ENCODE measurements around the gene SLC17A2. TPM values are rescaled to one million over a fixed set of nuclear protein-coding genes. Genes with fewer than 3 reads are reported as not detected.

SLC17A2 gene
- total and polyA plus RNA-seq, 2 of the 4 experiments (the other 2 are of a cell fraction) = not detected

DNA sequence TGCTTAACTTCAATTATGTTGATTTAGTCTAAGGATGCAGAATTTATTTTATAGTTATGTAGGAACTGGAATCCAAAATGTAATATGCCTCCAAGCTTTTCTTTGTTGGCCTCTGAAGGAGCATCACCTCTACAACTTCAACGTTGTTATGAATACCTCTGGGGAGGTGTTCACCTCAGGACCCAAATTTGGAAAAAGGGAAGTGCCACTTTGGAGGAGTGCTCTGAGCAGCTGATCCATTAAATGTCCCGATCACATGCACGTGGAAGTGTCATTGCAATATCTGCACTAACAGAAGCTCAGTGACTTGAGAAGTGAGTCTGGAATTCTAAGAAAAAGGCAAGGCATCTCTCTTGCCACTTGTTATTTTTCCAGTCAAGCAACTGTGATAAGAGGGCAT, 34.2 kb downstream of the SLC17A2 start:
- H3K56ac ChIP-seq (ENCODE audit: extremely low read depth, insufficient read depth, low read length) = no peak overlapping the region
- H3K4me3 ChIP-seq (ENCODE audit: insufficient read depth, low read depth, low read length) = no peak overlapping the region
- no CpG with 5 or more reads among the region's 3 CpGs for WGBS, 2 experiments (ENCODE audit: extremely low coverage in 2 of 2, insufficient read length in 1 of 2)
- H2AK5ac ChIP-seq (ENCODE audit: low read depth, low read length) = no peak overlapping the region
- intact Hi-C loops (cut with micrococcal nuclease) = no loop called here
- H3K27me3 ChIP-seq (ENCODE audit: control insufficient read depth, insufficient read depth, low read length) = no peaks in the 10 kb centered on the region
- ATAC-seq (ENCODE audit: low read depth) (no peak), DNase-seq (no peak)
- TF ChIP-seq RCOR1 (IDR thresholded peaks at IDR 0.05; ENCODE audit: insufficient replicate concordance, low read length) (no peak), BHLHE40 (IDR thresholded peaks at IDR 0.05; ENCODE audit: low read depth, low read length) (no peak), FOS (IDR thresholded peaks at IDR 0.05; ENCODE audit: low read depth, low read length) (no peak), NFE2L2 (IDR thresholded peaks at IDR 0.05; ENCODE audit: low read depth, low read length) (no peak), CEBPB (IDR thresholded peaks at IDR 0.05; ENCODE audit: low read depth, low read length) (no peak), SMC3 (IDR thresholded peaks at IDR 0.05; ENCODE audit: low read depth, low read length) (no peak), MAZ (IDR thresholded peaks at IDR 0.05; ENCODE audit: borderline replicate concordance, low read depth, low read length) (no peak), RAD21 (IDR thresholded peaks at IDR 0.05; ENCODE audit: low read length) (no peak), CHD1 (IDR thresholded peaks at IDR 0.05; ENCODE audit: low read depth, low read length) (no peak), RFX5 (IDR thresholded peaks at IDR 0.05; ENCODE audit: low read depth, low read length) (no peak), MXI1 (IDR thresholded peaks at IDR 0.05; ENCODE audit: borderline replicate concordance, low read depth, low read length) (no peak), POLR2A (IDR thresholded peaks at IDR 0.05; ENCODE audit: low read depth, low read length) (no peak), MAFK (IDR thresholded peaks at IDR 0.05; ENCODE audit: low read depth, low read length) (no peak)
- TF ChIP-seq, protein P1, sequence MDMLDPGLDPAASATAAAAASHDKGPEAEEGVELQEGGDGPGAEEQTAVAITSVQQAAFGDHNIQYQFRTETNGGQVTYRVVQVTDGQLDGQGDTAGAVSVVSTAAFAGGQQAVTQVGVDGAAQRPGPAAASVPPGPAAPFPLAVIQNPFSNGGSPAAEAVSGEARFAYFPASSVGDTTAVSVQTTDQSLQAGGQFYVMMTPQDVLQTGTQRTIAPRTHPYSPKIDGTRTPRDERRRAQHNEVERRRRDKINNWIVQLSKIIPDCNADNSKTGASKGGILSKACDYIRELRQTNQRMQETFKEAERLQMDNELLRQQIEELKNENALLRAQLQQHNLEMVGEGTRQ (IDR thresholded peaks at IDR 0.05; ENCODE audit: low read depth, low read length) = no peak
- TF ChIP-seq, protein P2, sequence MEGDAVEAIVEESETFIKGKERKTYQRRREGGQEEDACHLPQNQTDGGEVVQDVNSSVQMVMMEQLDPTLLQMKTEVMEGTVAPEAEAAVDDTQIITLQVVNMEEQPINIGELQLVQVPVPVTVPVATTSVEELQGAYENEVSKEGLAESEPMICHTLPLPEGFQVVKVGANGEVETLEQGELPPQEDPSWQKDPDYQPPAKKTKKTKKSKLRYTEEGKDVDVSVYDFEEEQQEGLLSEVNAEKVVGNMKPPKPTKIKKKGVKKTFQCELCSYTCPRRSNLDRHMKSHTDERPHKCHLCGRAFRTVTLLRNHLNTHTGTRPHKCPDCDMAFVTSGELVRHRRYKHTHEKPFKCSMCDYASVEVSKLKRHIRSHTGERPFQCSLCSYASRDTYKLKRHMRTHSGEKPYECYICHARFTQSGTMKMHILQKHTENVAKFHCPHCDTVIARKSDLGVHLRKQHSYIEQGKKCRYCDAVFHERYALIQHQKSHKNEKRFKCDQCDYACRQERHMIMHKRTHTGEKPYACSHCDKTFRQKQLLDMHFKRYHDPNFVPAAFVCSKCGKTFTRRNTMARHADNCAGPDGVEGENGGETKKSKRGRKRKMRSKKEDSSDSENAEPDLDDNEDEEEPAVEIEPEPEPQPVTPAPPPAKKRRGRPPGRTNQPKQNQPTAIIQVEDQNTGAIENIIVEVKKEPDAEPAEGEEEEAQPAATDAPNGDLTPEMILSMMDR (conservative IDR thresholded peaks at IDR 0.05; ENCODE audit: low read depth, low read length) = no peak
- TF ChIP-seq, protein P3, sequence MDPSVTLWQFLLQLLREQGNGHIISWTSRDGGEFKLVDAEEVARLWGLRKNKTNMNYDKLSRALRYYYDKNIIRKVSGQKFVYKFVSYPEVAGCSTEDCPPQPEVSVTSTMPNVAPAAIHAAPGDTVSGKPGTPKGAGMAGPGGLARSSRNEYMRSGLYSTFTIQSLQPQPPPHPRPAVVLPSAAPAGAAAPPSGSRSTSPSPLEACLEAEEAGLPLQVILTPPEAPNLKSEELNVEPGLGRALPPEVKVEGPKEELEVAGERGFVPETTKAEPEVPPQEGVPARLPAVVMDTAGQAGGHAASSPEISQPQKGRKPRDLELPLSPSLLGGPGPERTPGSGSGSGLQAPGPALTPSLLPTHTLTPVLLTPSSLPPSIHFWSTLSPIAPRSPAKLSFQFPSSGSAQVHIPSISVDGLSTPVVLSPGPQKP (IDR thresholded peaks at IDR 0.05; ENCODE audit: borderline replicate concordance, low read depth, low read length) = no peak
- no peak overlapping the region for H3K27ac ChIP-seq (ENCODE audit: insufficient read depth, low read length)
- dilution Hi-C loops (cut with HindIII; ENCODE audit: low sequenced_read_pairs, unreplicated experiment) = no loop called here
- no peaks in the 10 kb centered on the region for H3K36me3 ChIP-seq (ENCODE audit: control insufficient read depth, insufficient read depth, low read length)
- no peak overlapping the region for H2BK5ac ChIP-seq (ENCODE audit: low read depth, low read length, poor library complexity, severe bottlenecking)
- no peaks in the 10 kb centered on the region for H3K9me1 ChIP-seq (ENCODE audit: insufficient read depth, low read length)
- H3K23ac ChIP-seq (ENCODE audit: low read depth, low read length) = no peak overlapping the region
- CTCF ChIA-PET = no interaction called here
- BruUV-seq (replicated peaks) = no TSS peak
- no peak overlapping the region for H3K4ac ChIP-seq (ENCODE audit: low read depth, low read length)
- no peaks in the 10 kb centered on the region for H3K79me1 ChIP-seq (ENCODE audit: low read depth in 1 of 2, low read length in 2 of 2)
- no peak overlapping the region for H4K91ac ChIP-seq (ENCODE audit: insufficient read depth, low read depth, low read length)
- POLR2A ChIA-PET (ENCODE audit: unreplicated experiment) = interaction anchor here (0.6 kb wide), 1 partner anchor 10 kb away, joined by 3 read pairs; no protein-coding TSS in a partner anchor
- H3K4me2 ChIP-seq (ENCODE audit: low read depth, low read length) = no peak overlapping the region
- in situ Hi-C loops (cut with MboI; ENCODE audit: low sequenced_read_pairs) = no loop called here
- no peak overlapping the region for H2BK20ac ChIP-seq (ENCODE audit: low read depth, low read length)
- no peak overlapping the region for H4K5ac ChIP-seq (ENCODE audit: low read depth, low read length)
- H2BK15ac ChIP-seq (ENCODE audit: low read depth, low read length) = no peak overlapping the region
- H2AK9ac ChIP-seq (replicated peaks; ENCODE audit: low read depth, low read length, poor library complexity) = no peak overlapping the region
- no peaks in the 10 kb centered on the region for H4K20me1 ChIP-seq (ENCODE audit: insufficient read depth, low read length)
- no peak overlapping the region for H3K9ac ChIP-seq (ENCODE audit: low read depth, low read length)
- no peak overlapping the region for H2AFZ ChIP-seq (replicated peaks; ENCODE audit: low read length, poor library complexity)
- H2BK120ac ChIP-seq (ENCODE audit: low read depth, low read length) = no peak overlapping the region
- H3K9me3 ChIP-seq (ENCODE audit: control insufficient read depth, insufficient read depth, low read length) = no peaks in the 10 kb centered on the region
- H3K18ac ChIP-seq (ENCODE audit: low read depth, low read length) = no peak overlapping the region
- H3K4me1 ChIP-seq (ENCODE audit: control insufficient read depth, insufficient read depth, low read length) = no peaks in the 10 kb centered on the region
- no peak overlapping the region for H4K8ac ChIP-seq (ENCODE audit: low read depth in 2 of 2, low read length in 2 of 2)
- no peak overlapping the region for H3K14ac ChIP-seq (replicated peaks; ENCODE audit: low read depth, low read length)

Data from IMR-90 (cell line).